AG04449 (cell line): ENCODE data around the gene ZNF550.

ENCODE experiments used
- CTCF ChIA-PET: fragments of 350-600 bp; formaldehyde crosslinking; extraction: SDS; loops from one replicate; lab custom pipeline; 2021; ENCODE audit warnings: antibody characterized with exemption; lab: Yijun Ruan, JAX
- POLR2A ChIA-PET: fragments of 400-600, 350-600 bp; formaldehyde crosslinking; extraction: SDS; loops from one replicate; lab custom pipeline; 2020; ENCODE audit warnings: antibody characterized with exemption, inconsistent platforms; lab: Yijun Ruan, JAX
- DNase-seq: peaks from one replicate; pipeline ENCODE4 v3.0.0-alpha.2; 2010; ENCODE audit warnings: low read depth, low spot score
- H3K4me3 ChIP-seq: 2 replicates; pipeline ENCODE4 v1.5.1; 2011; ENCODE audit warnings: low read depth, mild to moderate bottlenecking, control low read depth, low read length
- CTCF ChIP-seq: IDR thresholded peaks from one replicate; pipeline ENCODE4 v1.5.1; 2011; ENCODE audit warnings: mild to moderate bottlenecking, moderate library complexity, low read length, control low read depth, inconsistent platforms; ENCODE audit not compliant: insufficient read depth; ENCODE audit errors: missing control alignments

The ZNF550 gene

GRCh38 chr19:57566396-57567265, 7.0 kb upstream of the ZNF550 start:
- H3K4me3 ChIP-seq, result no peak overlapping the region
- TF ChIP-seq CTCF, result no peak
- no peak for DNase-seq
- ChIA-PET POLR2A (no interaction called here), CTCF (no interaction called here)

GRCh38 chr19:57563547-57563946, 3.9 kb upstream of the ZNF550 start:
- no peak overlapping the region for H3K4me3 ChIP-seq
- POLR2A ChIA-PET, result no interaction called here
- CTCF ChIA-PET, result no interaction called here
- no peak for DNase-seq
- TF ChIP-seq CTCF, result no peak

GRCh38 chr19:57560049-57560491, 407 bp upstream of the ZNF550 start:
- no peak for TF ChIP-seq CTCF
- ChIA-PET CTCF (interaction anchor here (1.0 kb wide), 1 partner anchor 58 kb away, joined by 3 read pairs; no protein-coding TSS in a partner anchor), POLR2A (no interaction called here)
- H3K4me3 ChIP-seq, result peak overlapping the region; percentile 96
- DNase-seq, result peak; percentile 28

- ChIA-PET POLR2A (no interaction called here), CTCF (interaction anchor here (0.7 to 1.9 kb wide), 5 partner anchors 14 to 599 kb away, joined by 3 to 5 read pairs (median 3); no protein-coding TSS in a partner anchor)
- no peak for DNase-seq
- H3K4me3 ChIP-seq, result peak overlapping the region; percentile 96
- no peak for TF ChIP-seq CTCF
These were observed 657 bp downstream of the ZNF550 start for GRCh38 chr19:57559008-57559403.

- no peak for DNase-seq
- TF ChIP-seq CTCF, result no peak
- ChIA-PET POLR2A (no interaction called here), CTCF (interaction anchor here (0.7 to 1.9 kb wide), 6 partner anchors 13 to 600 kb away, joined by 3 to 5 read pairs (median 3); partner anchors contain the start of gene ZNF211)
- H3K4me3 ChIP-seq, result peak overlapping the region; percentile 96
These were observed 1.1 kb downstream of the ZNF550 start for GRCh38 chr19:57558525-57558924.

GRCh38 chr19:57557659-57558058, 2.0 kb downstream of the ZNF550 start:
- POLR2A ChIA-PET, result no interaction called here
- no peak for TF ChIP-seq CTCF
- CTCF ChIA-PET, result interaction anchor here (0.9 to 1.9 kb wide), 5 partner anchors 12 to 601 kb away, joined by 3 to 5 read pairs (median 3); partner anchors contain the start of gene ZNF211
- no peak for DNase-seq
- no peak overlapping the region for H3K4me3 ChIP-seq
